SH-SY5Y (cell line): ENCODE results near the gene ZBTB40.

Source experiments
- GATA2 ChIP-seq: IDR thresholded peaks from 2 replicates; pipeline ENCODE4 v1.6.1; 2011; ENCODE audit warnings: mild to moderate bottlenecking, low read depth, low read length
- GATA3 ChIP-seq: IDR thresholded peaks from 2 replicates; pipeline ENCODE4 v1.6.1; 2011; ENCODE audit warnings: low read depth, mild to moderate bottlenecking, low read length, moderate library complexity

- no peak for TF ChIP-seq GATA3
- no peak for TF ChIP-seq GATA2
Observed at GRCh38 chr1:22434717-22435116, 16.9 kb upstream of the ZBTB40 start.
